Measurements from ENCODE around the gene CILP2.

GRCh38 chr19:19541616-19542015 is 3.6 kb downstream of the CILP2 start:
- TF ChIP-seq CTCF (IDR thresholded peaks at IDR 0.05) (no peak), POLR2A (IDR thresholded peaks at IDR 0.05) (no peak)
